NB4 (cell line): ENCODE results near the gene CD74.

Experiments
- DNase-seq: peaks from one replicate; pipeline ENCODE4 v3.0.0; 2010; ENCODE audit warnings: low read depth
- H3K4me3 ChIP-seq: one replicate; pipeline ENCODE4 v1.5.1; 2011; ENCODE audit warnings: mild to moderate bottlenecking, low read depth, low read length, moderate library complexity
- MYC ChIP-seq: IDR thresholded peaks from 2 replicates; pipeline ENCODE4 v1.6.1; 2011; ENCODE audit warnings: low read depth, low read length
- POLR2A ChIP-seq: IDR thresholded peaks from 2 replicates; pipeline ENCODE4 v1.6.1; 2011; ENCODE audit warnings: mild to moderate bottlenecking; ENCODE audit not compliant: insufficient read length; ENCODE audit errors: extremely low read depth
- TF ChIP-seq, protein P1 (sequence below): IDR thresholded peaks from one replicate; pipeline ENCODE4 v1.5.1; 2012; ENCODE audit warnings: low read depth, low read length
- TF ChIP-seq, protein P2 (sequence below): IDR thresholded peaks from 2 replicates; pipeline ENCODE4 v1.6.1; 2011; ENCODE audit warnings: low read depth, low read length

CD74 gene

DNA sequence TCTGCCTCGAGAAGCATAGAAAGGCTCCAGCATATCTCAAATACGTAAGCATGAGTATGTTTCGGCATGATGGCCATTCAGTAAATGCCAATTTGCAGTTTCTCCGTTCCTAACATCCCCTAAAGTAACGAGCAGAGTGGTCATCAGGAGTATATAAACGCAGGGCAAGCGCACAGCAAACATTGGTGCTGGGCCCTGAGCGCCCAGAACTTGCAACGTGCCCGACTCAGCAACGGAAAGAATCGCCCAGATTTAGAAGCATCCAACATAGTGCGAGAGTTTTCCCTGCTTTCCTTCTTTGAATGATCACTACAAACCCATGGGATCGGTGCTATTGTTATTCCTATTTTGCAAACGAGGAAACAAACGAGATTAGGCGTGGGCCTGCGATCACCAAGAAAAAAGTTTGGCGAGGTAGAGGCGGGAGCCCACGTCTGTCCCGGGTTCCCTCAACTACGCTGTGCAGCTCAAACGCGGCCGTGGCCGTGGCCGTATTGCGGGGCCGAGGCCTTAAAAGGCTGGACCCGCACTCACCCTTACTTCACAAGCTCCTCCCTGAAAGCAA is 36.3 kb upstream of the CD74 start:
- peak overlapping the region; percentile 95 for H3K4me3 ChIP-seq
- DNase-seq, result no peak
- TF ChIP-seq POLR2A (no peak), MYC (no peak)
- TF ChIP-seq, protein P1, sequence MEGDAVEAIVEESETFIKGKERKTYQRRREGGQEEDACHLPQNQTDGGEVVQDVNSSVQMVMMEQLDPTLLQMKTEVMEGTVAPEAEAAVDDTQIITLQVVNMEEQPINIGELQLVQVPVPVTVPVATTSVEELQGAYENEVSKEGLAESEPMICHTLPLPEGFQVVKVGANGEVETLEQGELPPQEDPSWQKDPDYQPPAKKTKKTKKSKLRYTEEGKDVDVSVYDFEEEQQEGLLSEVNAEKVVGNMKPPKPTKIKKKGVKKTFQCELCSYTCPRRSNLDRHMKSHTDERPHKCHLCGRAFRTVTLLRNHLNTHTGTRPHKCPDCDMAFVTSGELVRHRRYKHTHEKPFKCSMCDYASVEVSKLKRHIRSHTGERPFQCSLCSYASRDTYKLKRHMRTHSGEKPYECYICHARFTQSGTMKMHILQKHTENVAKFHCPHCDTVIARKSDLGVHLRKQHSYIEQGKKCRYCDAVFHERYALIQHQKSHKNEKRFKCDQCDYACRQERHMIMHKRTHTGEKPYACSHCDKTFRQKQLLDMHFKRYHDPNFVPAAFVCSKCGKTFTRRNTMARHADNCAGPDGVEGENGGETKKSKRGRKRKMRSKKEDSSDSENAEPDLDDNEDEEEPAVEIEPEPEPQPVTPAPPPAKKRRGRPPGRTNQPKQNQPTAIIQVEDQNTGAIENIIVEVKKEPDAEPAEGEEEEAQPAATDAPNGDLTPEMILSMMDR, result no peak
- TF ChIP-seq, protein P2, sequence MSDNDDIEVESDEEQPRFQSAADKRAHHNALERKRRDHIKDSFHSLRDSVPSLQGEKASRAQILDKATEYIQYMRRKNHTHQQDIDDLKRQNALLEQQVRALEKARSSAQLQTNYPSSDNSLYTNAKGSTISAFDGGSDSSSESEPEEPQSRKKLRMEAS, result no peak

DNA sequence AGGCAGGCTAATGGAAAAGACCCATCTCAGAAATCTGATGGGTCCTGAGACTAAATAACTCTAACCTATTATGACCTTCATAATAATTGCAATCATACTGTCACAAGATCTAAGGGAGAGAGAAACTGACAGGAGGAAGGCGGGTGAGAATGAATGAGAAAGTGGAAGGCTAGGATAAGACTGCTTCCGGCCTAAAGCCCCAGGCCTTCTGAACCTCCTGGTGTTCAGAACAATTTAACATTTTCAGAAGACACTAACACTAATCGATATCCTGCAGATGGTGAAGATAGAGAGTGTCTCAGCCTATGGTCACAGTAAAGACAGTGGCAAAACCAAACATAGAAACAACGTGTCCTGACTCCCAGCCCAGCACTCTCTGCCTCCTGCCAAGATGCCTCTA is 35.6 kb upstream of the CD74 start:
- TF ChIP-seq, protein P1, result no peak
- TF ChIP-seq, protein P2, result no peak
- TF ChIP-seq POLR2A (no peak), MYC (no peak)
- no peak for DNase-seq
- H3K4me3 ChIP-seq, result peak overlapping the region; percentile 95

DNA sequence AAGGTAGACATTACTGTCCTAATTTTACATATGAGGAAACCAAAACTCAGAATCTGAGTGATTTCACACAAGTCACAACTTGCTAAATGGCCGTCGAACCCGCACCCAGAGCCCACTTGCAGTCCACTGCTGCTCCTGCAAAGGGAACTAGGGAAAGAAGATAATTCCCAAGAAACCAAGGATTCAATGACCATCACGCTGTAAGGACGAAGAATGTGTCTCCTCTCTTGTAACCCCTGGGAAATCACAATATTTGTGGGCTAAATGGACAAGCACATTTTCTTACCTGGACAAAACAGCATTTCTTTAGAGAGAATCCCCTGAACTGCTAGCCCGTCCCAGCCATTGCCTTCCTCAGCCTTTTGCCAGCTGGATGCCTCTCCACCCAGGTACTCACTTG is 34.5 kb upstream of the CD74 start:
- no peak for DNase-seq
- H3K4me3 ChIP-seq, result peak overlapping the region; percentile 95
- no peak for TF ChIP-seq POLR2A

DNA sequence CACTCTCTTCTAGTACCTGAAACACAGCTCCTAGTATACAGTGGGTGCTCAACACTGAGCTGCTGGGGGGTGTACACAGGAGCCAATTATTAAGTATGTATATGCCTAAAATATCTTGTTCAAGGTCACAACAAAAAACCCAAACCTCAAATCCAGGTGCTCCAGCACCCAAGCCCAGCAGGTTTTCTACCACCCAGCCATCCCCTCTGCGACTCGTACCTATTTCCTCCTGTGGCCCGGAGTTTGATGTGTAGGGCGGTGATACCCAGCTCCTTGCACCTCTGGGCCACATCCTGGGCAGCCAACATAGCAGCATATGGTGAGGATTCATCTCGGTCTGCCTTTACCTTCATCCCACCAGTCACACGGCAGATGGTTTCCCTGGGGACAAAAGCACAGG is 33.9 kb upstream of the CD74 start:
- TF ChIP-seq, protein P1, result no peak
- no peak for TF ChIP-seq MYC
- TF ChIP-seq, protein P2, result no peak
- no peak for TF ChIP-seq POLR2A
- DNase-seq, result no peak
- H3K4me3 ChIP-seq, result peak overlapping the region; percentile 95

DNA sequence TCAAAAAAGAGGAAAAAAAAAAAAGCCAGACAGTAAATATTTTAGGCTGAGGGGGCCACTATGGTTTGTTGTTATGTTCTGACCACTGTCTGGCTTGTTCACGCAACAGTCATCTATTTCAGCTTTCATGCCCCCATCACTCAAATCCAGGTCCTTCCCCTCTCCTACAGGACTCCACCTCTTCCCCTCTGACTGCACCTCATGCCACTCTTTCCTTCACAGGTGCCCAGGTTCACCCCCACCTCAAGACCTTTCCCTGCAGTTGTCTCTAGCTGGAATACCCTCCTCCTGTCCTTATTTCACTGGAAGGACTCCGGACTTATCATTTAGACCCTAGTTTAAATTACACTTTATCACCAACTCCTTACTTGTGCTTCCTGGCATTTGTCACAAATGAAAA is 33.4 kb upstream of the CD74 start:
- DNase-seq, result no peak
- TF ChIP-seq POLR2A, result no peak
- no peak for TF ChIP-seq MYC
- TF ChIP-seq, protein P2, result no peak
- TF ChIP-seq, protein P1, result no peak
- H3K4me3 ChIP-seq, result peak overlapping the region; percentile 29

DNA sequence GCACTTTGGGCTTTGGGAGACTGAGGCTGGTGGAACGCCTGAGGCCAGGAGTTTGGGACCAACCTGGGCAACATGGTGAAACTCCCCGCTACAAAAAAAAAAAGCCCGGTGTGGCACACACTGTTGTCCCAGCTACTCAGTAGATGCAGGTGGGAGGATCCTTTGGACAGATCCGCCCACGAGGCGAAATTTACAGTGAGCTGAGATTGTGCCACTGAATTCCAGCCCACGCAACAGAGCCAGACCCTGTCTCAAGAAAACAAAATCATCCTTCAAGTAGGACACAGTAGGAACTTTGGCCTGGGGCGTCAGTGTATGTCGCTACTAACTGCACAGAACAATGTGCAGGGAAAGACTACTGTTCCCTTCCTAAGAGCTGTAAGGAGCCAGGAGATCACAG is 32.1 kb upstream of the CD74 start:
- TF ChIP-seq, protein P1, result no peak
- TF ChIP-seq, protein P2, result no peak
- TF ChIP-seq MYC, result no peak
- H3K4me3 ChIP-seq, result no peak overlapping the region
- DNase-seq, result no peak
